CD14-positive monocyte (primary cell): ENCODE results near the gene LMTK2. TPM values are rescaled to one million over a fixed set of nuclear protein-coding genes. Genes with fewer than 3 reads are reported as not detected.

ENCODE experiments used
- DNase-seq, 3 donors: peaks; one replicate each; pipeline ENCODE4 v3.0.0-alpha.2; 2011 to 2022
- H2AFZ ChIP-seq: 2 replicates; pipeline ENCODE4 v1.6.0; 2012; ENCODE audit warnings: mild to moderate bottlenecking, low read depth, low read length, inconsistent platforms; ENCODE audit not compliant: insufficient read depth, poor library complexity, severe bottlenecking
- H3K27ac ChIP-seq, 2 donors: 1 replicate in 1 of 2; 2 replicates in 1 of 2; pipeline ENCODE4 v1.5.1; 2012 to 2013; ENCODE audit warnings: low read length in 2 of 2, control low read depth in 1 of 2, inconsistent platforms in 1 of 2, low read depth in 1 of 2, mild to moderate bottlenecking in 1 of 2
- H3K27me3 ChIP-seq, 2 donors: one replicate each; pipeline versions ENCODE4 v1.6.0 to v1.6.1; 2011 to 2013; ENCODE audit warnings: low read length in 2 of 2; ENCODE audit not compliant: control insufficient read depth in 2 of 2, insufficient read depth in 2 of 2
- H3K36me3 ChIP-seq, 2 donors: replicated peaks in 1 of 2; 1 replicate in 1 of 2; 2 replicates in 1 of 2; pipeline versions ENCODE4 v1.5.1 to v1.6.1; 2012 to 2013; ENCODE audit warnings: low read length in 2 of 2, control low read depth in 1 of 2, inconsistent platforms in 1 of 2, mild to moderate bottlenecking in 1 of 2; ENCODE audit not compliant: insufficient read depth in 2 of 2, control insufficient read depth in 1 of 2
- H3K4me1 ChIP-seq, 2 donors: 1 replicate in 1 of 2; 2 replicates in 1 of 2; pipeline versions ENCODE4 v1.5.1 to v1.6.1; 2012 to 2013; ENCODE audit warnings: low read length in 2 of 2, control low read depth in 1 of 2, inconsistent platforms in 1 of 2, mild to moderate bottlenecking in 1 of 2, moderate library complexity in 1 of 2; ENCODE audit not compliant: insufficient read depth in 2 of 2, control insufficient read depth in 1 of 2
- H3K4me2 ChIP-seq: replicated peaks from 2 replicates; pipeline ENCODE3; 2012; ENCODE audit warnings: low read length, moderate library complexity, mild to moderate bottlenecking; ENCODE audit not compliant: poor library complexity, severe bottlenecking; ENCODE audit errors: extremely low read depth
- H3K4me3 ChIP-seq, 3 experiments: fragments of 200-600 bp in 1 of 3; sonication (generic) in 1 of 3; replicated peaks in 1 of 3; 1 replicate in 2 of 3; 2 replicates in 1 of 3; pipeline ENCODE4 v1.5.1; 2011 to 2013; ENCODE audit warnings: low read length in 3 of 3, mild to moderate bottlenecking in 3 of 3, control low read depth in 2 of 3, low read depth in 2 of 3, inconsistent platforms in 1 of 3, moderate library complexity in 1 of 3
- H3K79me2 ChIP-seq: 2 replicates; pipeline ENCODE4 v1.6.0; 2012; ENCODE audit warnings: mild to moderate bottlenecking, control low read depth, inconsistent platforms, low read length, moderate library complexity; ENCODE audit not compliant: insufficient read depth
- H3K9ac ChIP-seq: 2 replicates; pipeline ENCODE4 v1.6.0; 2017; ENCODE audit warnings: low read length, mild to moderate bottlenecking; ENCODE audit not compliant: insufficient read depth, poor library complexity, severe bottlenecking
- H3K9me3 ChIP-seq, 2 donors: replicated peaks in 1 of 2; 1 replicate in 1 of 2; 2 replicates in 1 of 2; pipeline versions ENCODE4 v1.5.1 to v1.6.1; 2012 to 2013; ENCODE audit warnings: low read length in 2 of 2, control low read depth in 1 of 2; ENCODE audit not compliant: control insufficient read depth in 1 of 2, insufficient read depth in 1 of 2
- H4K20me1 ChIP-seq: 2 replicates; pipeline ENCODE4 v1.6.0; 2012; ENCODE audit warnings: mild to moderate bottlenecking, low read length, control low read depth, moderate library complexity; ENCODE audit not compliant: insufficient read depth
- H3K27ac Mint-ChIP-seq, 7 donors: one replicate each; pipeline ENCODE4 v1.8.0; 2020; ENCODE audit warnings: mild to moderate bottlenecking in 7 of 7, mixed read lengths in 7 of 7, moderate library complexity in 6 of 7, inconsistent platforms in 2 of 7
- H3K27me3 Mint-ChIP-seq, 3 donors: one replicate each; pipeline ENCODE4 v1.8.0; 2021 to 2022; ENCODE audit warnings: low read depth in 3 of 3, mild to moderate bottlenecking in 3 of 3, mixed read lengths in 3 of 3, moderate library complexity in 3 of 3, inconsistent platforms in 1 of 3
- H3K36me3 Mint-ChIP-seq, 2 donors: one replicate each; pipeline ENCODE4 v1.8.0; 2020; ENCODE audit warnings: mixed read lengths in 2 of 2, inconsistent platforms in 1 of 2, mild to moderate bottlenecking in 1 of 2
- H3K4me1 Mint-ChIP-seq: one replicate; pipeline ENCODE4 v1.8.0; 2020; ENCODE audit warnings: mild to moderate bottlenecking, mixed read lengths
- H3K4me3 Mint-ChIP-seq, 2 donors: one replicate each; pipeline ENCODE4 v1.8.0; 2020; ENCODE audit warnings: mild to moderate bottlenecking in 2 of 2, mixed read lengths in 2 of 2, moderate library complexity in 1 of 2
- H3K9me3 Mint-ChIP-seq, 7 donors: one replicate each; pipeline ENCODE4 v1.8.0; 2020 to 2022; ENCODE audit warnings: mixed read lengths in 7 of 7, mild to moderate bottlenecking in 6 of 7, moderate library complexity in 6 of 7, inconsistent platforms in 2 of 7
- WGBS: methylation state at CpG from one replicate; pipeline ENCODE4 v1.1.5; 2013; ENCODE audit warnings: missing lambda C conversion rate; ENCODE audit not compliant: insufficient coverage; 5-methylcytosine and 5-hydroxymethylcytosine counted together
- intact Hi-C, 2 donors: fragments of 100-400 bp; cut with micrococcal nuclease; formaldehyde crosslinking; loops; one replicate each; pipeline versions ENCODE4 v1.15.0 to v1.15.1; 2023
- polyA plus RNA-seq, 3 donors: library from polyadenylated mRNA; depleted of rRNA in 1 of 3; unstranded in 2 of 3; stranded (reverse) in 1 of 3; fragments of 300-500 nt in 2 of 3; fragments of >200 nt in 1 of 3; fragmentation: Illumina TruSeq in 2 of 3; gene quantifications; 1 replicate in 2 of 3; 2 replicates in 1 of 3; pipeline ENCODE4 v1.2.3, GENCODE V29; 2012 to 2021
- TF ChIP-seq, protein P1 (sequence below): fragments of 200-600 bp; IDR thresholded peaks from one replicate; pipeline ENCODE4 v1.8.0; 2022; ENCODE audit warnings: antibody characterized with exemption, mild to moderate bottlenecking

Gene LMTK2
- polyA plus RNA-seq, 3 donors, result 1.7 to 9.2 (median 1.8) TPM

- no peak overlapping the region for H3K9ac ChIP-seq
- H3K36me3 ChIP-seq, result peaks cover 0 to 48% of the 10 kb centered on the region in 2 donors
- H3K4me1 ChIP-seq, result no peaks in the 10 kb centered on the region
- Mint-ChIP-seq H3K4me1 (no peaks in the 10 kb centered on the region), H3K27me3 (peaks cover 69 to 83% (median 81%) of the 10 kb centered on the region in 3 donors), H3K4me3 (peak overlapping the region in 1 of 2 donors; percentile 68), H3K9me3 (peaks cover 2 to 23% (median 9%) of the 10 kb centered on the region in 7 donors), H3K36me3 (peaks cover 64 to 81% of the 10 kb centered on the region in 2 donors), H3K27ac (no peak overlapping the region)
- intact Hi-C loops, result loop anchor here in 1 of 2 donors (5.0 kb wide), 1 partner anchor 36 kb away; no protein-coding TSS in a partner anchor
- TF ChIP-seq, protein P1, sequence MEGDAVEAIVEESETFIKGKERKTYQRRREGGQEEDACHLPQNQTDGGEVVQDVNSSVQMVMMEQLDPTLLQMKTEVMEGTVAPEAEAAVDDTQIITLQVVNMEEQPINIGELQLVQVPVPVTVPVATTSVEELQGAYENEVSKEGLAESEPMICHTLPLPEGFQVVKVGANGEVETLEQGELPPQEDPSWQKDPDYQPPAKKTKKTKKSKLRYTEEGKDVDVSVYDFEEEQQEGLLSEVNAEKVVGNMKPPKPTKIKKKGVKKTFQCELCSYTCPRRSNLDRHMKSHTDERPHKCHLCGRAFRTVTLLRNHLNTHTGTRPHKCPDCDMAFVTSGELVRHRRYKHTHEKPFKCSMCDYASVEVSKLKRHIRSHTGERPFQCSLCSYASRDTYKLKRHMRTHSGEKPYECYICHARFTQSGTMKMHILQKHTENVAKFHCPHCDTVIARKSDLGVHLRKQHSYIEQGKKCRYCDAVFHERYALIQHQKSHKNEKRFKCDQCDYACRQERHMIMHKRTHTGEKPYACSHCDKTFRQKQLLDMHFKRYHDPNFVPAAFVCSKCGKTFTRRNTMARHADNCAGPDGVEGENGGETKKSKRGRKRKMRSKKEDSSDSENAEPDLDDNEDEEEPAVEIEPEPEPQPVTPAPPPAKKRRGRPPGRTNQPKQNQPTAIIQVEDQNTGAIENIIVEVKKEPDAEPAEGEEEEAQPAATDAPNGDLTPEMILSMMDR, result no peak
- no peak overlapping the region for H3K4me2 ChIP-seq
- DNase-seq, result no peak
- 90% methylated on average over 3 of the region's 5 CpGs for WGBS
- no peaks in the 10 kb centered on the region for H3K9me3 ChIP-seq
- peaks cover 95% of the 10 kb centered on the region for H4K20me1 ChIP-seq
- H3K79me2 ChIP-seq, result no peaks in the 10 kb centered on the region
- peaks cover 58 to 87% of the 10 kb centered on the region in 2 donors for H3K27me3 ChIP-seq
- no peak overlapping the region for H3K27ac ChIP-seq
- H2AFZ ChIP-seq, result no peak overlapping the region
- no peak overlapping the region for H3K4me3 ChIP-seq
These were observed 41.9 kb downstream of the LMTK2 start for GRCh38 chr7:98148607-98149006.

DNA sequence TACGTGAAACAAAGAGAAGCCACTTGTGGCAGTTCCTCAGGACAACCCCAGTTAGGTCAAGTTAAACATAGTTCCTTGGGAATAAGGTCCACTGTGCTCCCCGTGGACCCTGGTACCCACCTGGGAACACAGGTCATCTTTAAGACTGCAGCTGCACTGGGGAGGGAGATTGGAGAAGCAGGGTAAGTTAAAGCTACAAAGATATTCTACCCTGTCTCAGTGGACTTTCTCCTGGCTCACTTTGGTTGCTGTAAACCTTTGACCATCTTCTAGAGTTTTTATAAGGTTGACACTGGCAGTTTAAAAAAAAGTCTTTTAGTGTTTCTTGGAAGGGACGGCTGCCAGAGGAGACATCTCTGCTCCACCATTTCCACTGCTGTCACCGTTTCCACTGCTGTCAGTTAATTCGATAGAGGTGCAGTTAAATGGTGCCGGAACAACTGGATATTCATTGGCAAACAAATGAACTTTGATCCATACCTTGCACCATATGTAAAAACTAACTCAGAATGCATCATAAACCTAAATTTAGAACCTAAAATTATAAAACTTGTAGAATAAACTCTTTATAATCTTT lies 42.5 kb downstream of the LMTK2 start:
- Mint-ChIP-seq H3K27ac (no peak overlapping the region), H3K27me3 (peaks cover 67 to 81% (median 77%) of the 10 kb centered on the region in 3 donors), H3K36me3 (peaks cover 64 to 84% of the 10 kb centered on the region in 2 donors), H3K4me3 (peak overlapping the region in 1 of 2 donors; percentile 68), H3K9me3 (peaks cover 2 to 21% (median 9%) of the 10 kb centered on the region in 7 donors), H3K4me1 (no peaks in the 10 kb centered on the region)
- H3K9ac ChIP-seq, result no peak overlapping the region
- H3K27me3 ChIP-seq, result peaks cover 59 to 86% of the 10 kb centered on the region in 2 donors
- H3K79me2 ChIP-seq, result no peaks in the 10 kb centered on the region
- intact Hi-C loops, result loop anchor here in 1 of 2 donors (5.0 kb wide), 1 partner anchor 37 kb away; no protein-coding TSS in a partner anchor
- TF ChIP-seq, protein P1, result no peak
- peaks cover 94% of the 10 kb centered on the region for H4K20me1 ChIP-seq
- H3K4me2 ChIP-seq, result no peak overlapping the region
- DNase-seq, result no peak
- H3K9me3 ChIP-seq, result no peaks in the 10 kb centered on the region
- peaks cover 0 to 48% of the 10 kb centered on the region in 2 donors for H3K36me3 ChIP-seq
- no peak overlapping the region for H2AFZ ChIP-seq
- WGBS, result 96% methylated on average over 6 of the region's 6 CpGs
- H3K27ac ChIP-seq, result no peak overlapping the region
- no peaks in the 10 kb centered on the region for H3K4me1 ChIP-seq
- H3K4me3 ChIP-seq, result no peak overlapping the region
